ENCODE measurements around the gene ZNF536.

ZNF536 gene

DNA sequence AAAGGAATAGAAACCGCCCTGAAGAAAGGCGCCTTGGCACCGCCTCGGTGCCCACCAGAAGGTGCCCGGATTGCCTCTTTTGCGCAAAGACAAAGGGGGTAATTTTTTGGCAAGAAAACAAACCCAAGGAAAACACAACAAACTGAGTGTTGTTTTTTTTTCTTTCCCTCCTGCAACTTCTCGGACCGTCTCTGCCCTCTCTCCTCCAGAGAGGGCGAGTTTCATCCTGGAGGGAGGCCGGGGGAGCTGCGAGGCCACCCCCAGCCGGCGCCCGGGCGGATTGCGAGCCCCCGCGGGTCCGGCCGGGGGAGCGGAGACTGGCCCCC, 2.3 kb downstream of the ZNF536 start:
- H3K36me3 ChIP-seq (ENCODE audit: control insufficient read depth, insufficient read depth, low read length), result no peaks in the 10 kb centered on the region
- no peaks in the 10 kb centered on the region for H3K9me3 ChIP-seq (ENCODE audit: control insufficient read depth, low read length)
- no peak overlapping the region for H3K4me3 ChIP-seq (ENCODE audit: low read length)
- H3K27me3 ChIP-seq (ENCODE audit: control insufficient read depth, insufficient read depth, low read length), result peaks cover 14% of the 10 kb centered on the region
- H3K9ac ChIP-seq (ENCODE audit: low read length), result no peak overlapping the region
- no peaks in the 10 kb centered on the region for H3K4me1 ChIP-seq (ENCODE audit: control insufficient read depth, insufficient read depth, low read length)

DNA sequence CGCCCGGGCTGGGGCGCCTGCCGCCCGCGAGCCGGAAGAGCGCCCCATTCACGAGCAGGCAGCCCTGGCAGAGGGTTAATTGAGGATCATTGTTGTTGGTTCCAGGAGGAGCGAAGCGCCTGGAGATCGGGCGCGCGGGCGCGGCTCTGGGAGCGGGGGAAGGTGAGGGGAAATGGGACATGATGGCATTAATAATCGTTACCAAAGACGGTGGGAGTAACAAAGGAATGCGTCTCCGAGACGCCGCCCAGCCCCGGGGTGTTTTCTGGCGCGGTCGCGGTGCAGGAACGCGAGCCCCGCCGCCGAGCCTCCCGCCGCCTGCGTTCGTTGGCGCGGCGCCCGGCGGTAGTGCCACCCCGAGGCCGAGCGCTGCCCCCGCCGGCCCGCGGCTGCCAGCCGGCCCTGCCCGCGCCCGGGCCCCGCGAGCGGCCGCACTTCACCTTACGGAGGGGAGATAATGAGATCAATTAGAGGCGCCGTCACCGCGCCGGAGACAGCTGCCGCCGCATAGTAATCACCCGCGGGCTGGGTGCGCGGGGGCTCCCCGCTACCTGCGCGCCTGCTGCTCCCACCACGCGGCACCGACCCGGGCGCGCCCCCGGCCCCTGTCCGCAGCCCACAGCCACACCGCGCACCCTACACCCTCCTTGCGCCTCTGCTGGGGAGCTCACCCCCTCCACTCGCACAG, 2.8 kb downstream of the ZNF536 start:
- H3K4me1 ChIP-seq (ENCODE audit: control insufficient read depth, insufficient read depth, low read length), result no peaks in the 10 kb centered on the region
- H3K4me3 ChIP-seq (ENCODE audit: low read length), result no peak overlapping the region
- peaks cover 14% of the 10 kb centered on the region for H3K27me3 ChIP-seq (ENCODE audit: control insufficient read depth, insufficient read depth, low read length)
- no peaks in the 10 kb centered on the region for H3K36me3 ChIP-seq (ENCODE audit: control insufficient read depth, insufficient read depth, low read length)
- no peak overlapping the region for H3K9ac ChIP-seq (ENCODE audit: low read length)
- no peaks in the 10 kb centered on the region for H3K9me3 ChIP-seq (ENCODE audit: control insufficient read depth, low read length)

DNA sequence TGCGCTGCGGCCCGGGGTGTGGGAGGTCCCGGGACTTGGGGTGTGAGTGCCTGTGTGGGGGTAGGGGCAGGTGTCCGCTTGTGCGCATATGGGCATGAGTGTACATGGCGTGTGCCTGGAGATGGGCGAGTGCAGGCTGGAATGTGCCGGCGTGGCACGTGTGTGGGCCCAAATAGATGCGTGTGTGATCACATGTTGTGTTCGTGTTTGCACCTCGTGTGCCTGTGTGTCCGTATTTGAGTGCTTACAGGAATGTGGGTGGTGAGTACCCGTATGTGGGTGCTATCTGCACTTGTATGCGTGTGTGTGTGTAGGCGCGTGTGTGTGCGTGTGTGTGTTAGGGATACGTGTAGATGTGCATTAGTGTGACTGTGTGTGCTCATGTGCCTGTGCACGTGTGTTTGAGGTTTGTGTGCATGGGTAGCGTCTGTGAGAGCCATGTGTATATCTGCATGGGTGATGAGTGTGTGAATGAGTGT, 3.4 kb downstream of the ZNF536 start:
- Histone ChIP-seq H3K9ac (ENCODE audit: low read length) (no peak overlapping the region), H3K36me3 (ENCODE audit: control insufficient read depth, insufficient read depth, low read length) (no peaks in the 10 kb centered on the region), H3K9me3 (ENCODE audit: control insufficient read depth, low read length) (no peaks in the 10 kb centered on the region), H3K27me3 (ENCODE audit: control insufficient read depth, insufficient read depth, low read length) (peaks cover 14% of the 10 kb centered on the region), H3K4me1 (ENCODE audit: control insufficient read depth, insufficient read depth, low read length) (no peaks in the 10 kb centered on the region), H3K4me3 (ENCODE audit: low read length) (no peak overlapping the region)

DNA sequence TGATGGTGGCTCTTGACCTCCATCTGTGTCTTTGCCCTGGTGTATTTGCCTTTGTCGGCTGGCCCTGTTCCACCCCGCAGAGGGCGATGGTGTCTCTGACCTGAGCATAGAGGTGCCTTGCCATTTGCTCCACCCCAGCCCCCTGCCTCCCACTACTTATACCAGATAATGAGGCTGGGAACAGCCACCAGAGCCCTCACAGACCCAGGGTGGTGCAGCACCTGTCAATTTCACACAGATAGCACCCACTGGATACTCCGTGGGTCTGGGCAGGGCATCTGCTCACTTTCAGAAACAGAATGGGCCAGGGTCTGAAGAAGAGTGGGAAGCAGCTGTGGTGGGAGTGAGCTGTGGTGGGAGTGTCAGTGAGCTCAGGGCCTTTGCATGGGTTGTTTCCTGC, 4.1 kb downstream of the ZNF536 start:
- no peak overlapping the region for H3K9ac ChIP-seq (ENCODE audit: low read length)
- H3K27me3 ChIP-seq (ENCODE audit: control insufficient read depth, insufficient read depth, low read length), result peaks cover 14% of the 10 kb centered on the region

DNA sequence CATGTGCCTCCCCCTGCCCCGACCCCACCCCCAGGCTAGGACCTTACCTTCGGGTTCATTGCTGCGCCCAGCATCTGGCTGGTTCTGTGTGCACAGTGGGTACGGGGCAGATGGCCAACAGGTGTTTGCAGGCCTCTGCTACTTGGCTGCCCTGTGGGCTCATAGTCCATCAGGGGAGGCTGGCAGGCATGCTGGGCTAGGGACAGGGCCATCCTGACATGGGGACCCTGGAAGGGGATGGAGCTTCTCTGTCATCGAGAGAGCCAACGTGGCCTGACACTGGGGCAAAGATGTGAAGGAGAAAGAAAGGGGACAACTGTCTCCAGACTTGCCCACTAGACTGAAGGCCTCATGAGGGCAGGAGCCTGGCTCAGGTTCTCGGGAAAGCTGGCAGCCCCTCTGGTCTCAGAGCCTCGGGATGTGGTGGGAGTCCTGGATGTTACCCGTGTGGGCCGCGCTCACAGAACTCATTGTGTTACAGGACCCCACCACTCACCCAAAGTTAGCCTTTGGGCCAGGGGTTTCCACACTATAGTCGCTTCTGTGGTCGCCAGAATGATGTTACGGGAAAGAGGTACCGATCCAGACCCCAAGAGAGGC, 4.7 kb downstream of the ZNF536 start:
- Histone ChIP-seq H3K4me1 (ENCODE audit: control insufficient read depth, insufficient read depth, low read length) (no peaks in the 10 kb centered on the region), H3K27me3 (ENCODE audit: control insufficient read depth, insufficient read depth, low read length) (peaks cover 14% of the 10 kb centered on the region), H3K9me3 (ENCODE audit: control insufficient read depth, low read length) (no peaks in the 10 kb centered on the region), H3K9ac (ENCODE audit: low read length) (no peak overlapping the region), H3K36me3 (ENCODE audit: control insufficient read depth, insufficient read depth, low read length) (no peaks in the 10 kb centered on the region), H3K4me3 (ENCODE audit: low read length) (no peak overlapping the region)

More for the DNA sequence above, 4.1 kb downstream of the ZNF536 start:
- H3K4me3 ChIP-seq (ENCODE audit: low read length), result no peak overlapping the region
- H3K9me3 ChIP-seq (ENCODE audit: control insufficient read depth, low read length), result no peaks in the 10 kb centered on the region
- no peaks in the 10 kb centered on the region for H3K36me3 ChIP-seq (ENCODE audit: control insufficient read depth, insufficient read depth, low read length)
- no peaks in the 10 kb centered on the region for H3K4me1 ChIP-seq (ENCODE audit: control insufficient read depth, insufficient read depth, low read length)

GRCh38 chr19:30378701-30379100, 6.5 kb downstream of the ZNF536 start:
- H3K9me3 ChIP-seq (ENCODE audit: control insufficient read depth, low read length), result no peaks in the 10 kb centered on the region
- H3K9ac ChIP-seq (ENCODE audit: low read length), result no peak overlapping the region
- no peaks in the 10 kb centered on the region for H3K4me1 ChIP-seq (ENCODE audit: control insufficient read depth, insufficient read depth, low read length)
- no peak overlapping the region for H3K4me3 ChIP-seq (ENCODE audit: low read length)
- H3K27me3 ChIP-seq (ENCODE audit: control insufficient read depth, insufficient read depth, low read length), result peaks cover 13% of the 10 kb centered on the region
- no peaks in the 10 kb centered on the region for H3K36me3 ChIP-seq (ENCODE audit: control insufficient read depth, insufficient read depth, low read length)

DNA sequence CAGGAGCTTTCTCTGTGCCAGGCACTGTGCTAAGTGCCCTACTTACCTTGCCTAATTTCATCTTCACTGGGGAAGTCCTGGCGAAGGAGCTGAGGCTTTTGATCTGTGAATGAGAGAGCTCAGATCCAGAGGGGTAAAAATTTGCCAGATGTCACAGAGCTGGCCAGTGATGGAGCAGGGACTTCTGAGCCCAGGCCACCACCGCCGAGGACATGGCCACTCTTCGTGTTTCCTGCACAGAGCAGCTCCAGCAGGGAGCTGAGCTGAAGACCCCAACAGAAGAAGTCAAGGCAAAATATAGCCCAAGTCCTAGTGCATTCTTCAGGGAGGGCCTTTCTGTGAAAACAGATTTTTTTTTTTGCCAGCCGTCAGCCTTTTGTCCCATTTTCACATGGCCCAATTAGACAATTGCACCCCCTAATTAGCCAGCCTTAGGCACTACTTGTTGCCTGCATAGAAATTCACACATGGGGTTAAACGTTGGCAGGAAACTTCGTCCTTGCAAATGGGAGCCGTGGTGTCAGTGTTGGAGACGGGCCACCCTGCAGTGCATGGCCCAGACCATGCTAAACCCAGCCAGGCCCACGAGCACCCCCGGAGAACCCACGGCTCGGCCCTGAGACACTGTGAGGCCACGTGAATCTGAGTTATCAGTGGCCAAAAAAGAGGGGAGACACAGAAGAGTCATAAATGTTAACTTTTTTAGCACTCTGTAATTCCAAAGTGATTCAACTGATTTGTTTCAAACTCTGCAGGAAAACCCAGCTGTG, 7.8 kb downstream of the ZNF536 start:
- H3K9me3 ChIP-seq (ENCODE audit: control insufficient read depth, low read length), result no peaks in the 10 kb centered on the region
- no peak overlapping the region for H3K9ac ChIP-seq (ENCODE audit: low read length)
- peaks cover 8% of the 10 kb centered on the region for H3K27me3 ChIP-seq (ENCODE audit: control insufficient read depth, insufficient read depth, low read length)
- no peaks in the 10 kb centered on the region for H3K36me3 ChIP-seq (ENCODE audit: control insufficient read depth, insufficient read depth, low read length)
- H3K4me3 ChIP-seq (ENCODE audit: low read length), result no peak overlapping the region
- no peaks in the 10 kb centered on the region for H3K4me1 ChIP-seq (ENCODE audit: control insufficient read depth, insufficient read depth, low read length)

DNA sequence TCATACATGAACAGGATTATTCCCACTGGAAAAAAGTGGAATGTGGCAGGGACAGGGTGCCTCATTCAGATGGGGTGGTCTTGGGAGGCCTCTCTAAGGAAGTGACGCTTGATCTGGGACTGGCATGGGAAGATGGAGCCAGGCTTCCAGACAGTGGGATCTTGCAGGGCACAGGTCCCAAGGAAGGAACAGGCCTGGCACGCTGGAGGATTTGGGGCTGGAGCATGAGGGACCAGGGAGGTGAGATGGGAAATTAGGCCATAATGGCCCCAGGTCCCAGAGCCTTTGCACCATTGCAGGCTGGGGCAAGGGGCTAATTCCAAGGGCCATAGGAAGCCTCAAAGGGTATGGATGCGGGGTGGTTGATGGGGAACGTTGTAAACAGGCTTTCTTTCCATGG, 9.2 kb downstream of the ZNF536 start:
- Histone ChIP-seq H3K36me3 (ENCODE audit: control insufficient read depth, insufficient read depth, low read length) (no peaks in the 10 kb centered on the region), H3K9me3 (ENCODE audit: control insufficient read depth, low read length) (no peaks in the 10 kb centered on the region), H3K4me1 (ENCODE audit: control insufficient read depth, insufficient read depth, low read length) (no peaks in the 10 kb centered on the region), H3K27me3 (ENCODE audit: control insufficient read depth, insufficient read depth, low read length) (no peaks in the 10 kb centered on the region), H3K4me3 (ENCODE audit: low read length) (no peak overlapping the region), H3K9ac (ENCODE audit: low read length) (no peak overlapping the region)

DNA sequence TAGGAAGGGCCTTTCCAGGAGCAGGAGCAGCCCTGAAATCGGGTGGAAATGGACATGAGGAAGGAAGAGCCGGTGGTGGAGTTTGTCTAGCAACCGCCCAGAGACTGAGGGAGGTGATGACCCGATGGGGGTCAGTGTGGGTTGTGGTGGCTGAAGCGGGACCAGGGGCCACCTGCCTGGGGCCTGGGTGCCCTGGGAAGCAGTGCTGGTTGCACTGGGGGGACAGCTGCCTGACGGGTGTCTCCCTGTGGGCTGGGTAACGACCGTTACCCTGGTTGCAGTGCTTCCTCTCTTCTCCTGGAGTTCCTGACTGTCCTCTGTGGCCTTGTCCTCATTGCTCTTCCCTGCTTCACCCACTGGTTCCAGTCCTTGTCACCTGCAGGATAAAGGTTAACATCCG, 13.0 kb downstream of the ZNF536 start:
- Histone ChIP-seq H3K4me1 (ENCODE audit: control insufficient read depth, insufficient read depth, low read length) (no peaks in the 10 kb centered on the region), H3K36me3 (ENCODE audit: control insufficient read depth, insufficient read depth, low read length) (no peaks in the 10 kb centered on the region), H3K9me3 (ENCODE audit: control insufficient read depth, low read length) (no peaks in the 10 kb centered on the region), H3K4me3 (ENCODE audit: low read length) (no peak overlapping the region), H3K9ac (ENCODE audit: low read length) (no peak overlapping the region), H3K27me3 (ENCODE audit: control insufficient read depth, insufficient read depth, low read length) (no peaks in the 10 kb centered on the region)

- H3K9me3 ChIP-seq (ENCODE audit: control insufficient read depth, low read length), result no peaks in the 10 kb centered on the region
- no peaks in the 10 kb centered on the region for H3K4me1 ChIP-seq (ENCODE audit: control insufficient read depth, insufficient read depth, low read length)
- H3K27me3 ChIP-seq (ENCODE audit: control insufficient read depth, insufficient read depth, low read length), result no peaks in the 10 kb centered on the region
- H3K9ac ChIP-seq (ENCODE audit: low read length), result no peak overlapping the region
- no peak overlapping the region for H3K4me3 ChIP-seq (ENCODE audit: low read length)
- H3K36me3 ChIP-seq (ENCODE audit: control insufficient read depth, insufficient read depth, low read length), result no peaks in the 10 kb centered on the region
These were observed 13.5 kb downstream of the ZNF536 start for GRCh38 chr19:30385666-30386065.

DNA sequence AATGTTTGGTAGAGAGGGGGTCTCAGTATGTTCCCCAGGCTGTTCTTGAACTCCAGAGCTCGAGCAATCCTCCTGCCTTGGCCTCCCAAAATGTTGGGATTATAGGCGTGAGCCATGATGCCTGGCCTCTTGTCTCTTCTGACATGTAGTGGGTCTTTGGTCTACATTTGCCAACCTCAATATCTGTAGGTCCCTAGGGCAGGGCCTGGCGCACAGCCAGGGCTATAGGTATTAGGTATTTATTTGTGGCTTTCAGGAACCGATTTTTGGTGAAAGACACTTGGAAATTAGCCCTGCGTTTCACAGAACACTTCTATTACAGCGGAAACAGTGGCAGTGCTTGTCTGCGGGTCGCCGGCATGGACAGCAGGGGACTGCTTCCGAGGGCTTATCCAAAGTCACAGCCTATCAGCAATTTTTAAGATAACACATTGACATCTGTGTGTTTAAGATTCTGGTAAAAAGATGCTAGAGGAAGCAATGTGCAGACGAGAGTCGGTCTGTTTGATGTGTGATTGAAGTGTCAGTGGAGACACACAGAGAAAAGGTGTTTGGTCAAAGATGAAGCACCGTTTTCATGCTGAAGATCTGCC, 14.5 kb downstream of the ZNF536 start:
- Histone ChIP-seq H3K9me3 (ENCODE audit: control insufficient read depth, low read length) (no peaks in the 10 kb centered on the region), H3K9ac (ENCODE audit: low read length) (no peak overlapping the region), H3K4me3 (ENCODE audit: low read length) (no peak overlapping the region), H3K36me3 (ENCODE audit: control insufficient read depth, insufficient read depth, low read length) (no peaks in the 10 kb centered on the region), H3K27me3 (ENCODE audit: control insufficient read depth, insufficient read depth, low read length) (no peaks in the 10 kb centered on the region), H3K4me1 (ENCODE audit: control insufficient read depth, insufficient read depth, low read length) (no peaks in the 10 kb centered on the region)
